ENCODE measurements around the gene TRIP10.

- TF ChIP-seq, protein P1, sequence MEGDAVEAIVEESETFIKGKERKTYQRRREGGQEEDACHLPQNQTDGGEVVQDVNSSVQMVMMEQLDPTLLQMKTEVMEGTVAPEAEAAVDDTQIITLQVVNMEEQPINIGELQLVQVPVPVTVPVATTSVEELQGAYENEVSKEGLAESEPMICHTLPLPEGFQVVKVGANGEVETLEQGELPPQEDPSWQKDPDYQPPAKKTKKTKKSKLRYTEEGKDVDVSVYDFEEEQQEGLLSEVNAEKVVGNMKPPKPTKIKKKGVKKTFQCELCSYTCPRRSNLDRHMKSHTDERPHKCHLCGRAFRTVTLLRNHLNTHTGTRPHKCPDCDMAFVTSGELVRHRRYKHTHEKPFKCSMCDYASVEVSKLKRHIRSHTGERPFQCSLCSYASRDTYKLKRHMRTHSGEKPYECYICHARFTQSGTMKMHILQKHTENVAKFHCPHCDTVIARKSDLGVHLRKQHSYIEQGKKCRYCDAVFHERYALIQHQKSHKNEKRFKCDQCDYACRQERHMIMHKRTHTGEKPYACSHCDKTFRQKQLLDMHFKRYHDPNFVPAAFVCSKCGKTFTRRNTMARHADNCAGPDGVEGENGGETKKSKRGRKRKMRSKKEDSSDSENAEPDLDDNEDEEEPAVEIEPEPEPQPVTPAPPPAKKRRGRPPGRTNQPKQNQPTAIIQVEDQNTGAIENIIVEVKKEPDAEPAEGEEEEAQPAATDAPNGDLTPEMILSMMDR (conservative IDR thresholded peaks at IDR 0.05; ENCODE audit: low read length), result no peak
- TF ChIP-seq EZH2phosphoT487 (IDR thresholded peaks at IDR 0.05; ENCODE audit: borderline replicate concordance), result no peak
Measured at GRCh38 chr19:6699935-6700334, 39.5 kb upstream of the TRIP10 start.
